GM08714 (cell line): Measurements from ENCODE around the gene GNPTAB.
A peak's percentile ranks its signal among the peaks of the same experiment; 100 is the strongest.
"Not testable (repeated sequence)": the region's sequence is repeated elsewhere in the genome, so short reads cannot be mapped to it uniquely, and the experiment has no call there.

Experiments
- H3K4me3 ChIP-seq: fragments of 200-500 bp; sonication (Bioruptor generic); 2 replicates; pipeline ENCODE4 v1.5.1; 2014; ENCODE audit warnings: mild to moderate bottlenecking, low read length, inconsistent platforms
- ZNF274 ChIP-seq: IDR thresholded peaks from 2 replicates; pipeline ENCODE4 v1.6.1; 2012; ENCODE audit warnings: mild to moderate bottlenecking, low read depth, low read length

The GNPTAB gene

GRCh38 chr12:101858361-101858760 is 27.6 kb upstream of the GNPTAB start:
- no peak overlapping the region for H3K4me3 ChIP-seq
- TF ChIP-seq ZNF274: no peak

- H3K4me3 ChIP-seq: no peak overlapping the region
- no peak for TF ChIP-seq ZNF274
Measured at GRCh38 chr12:101857043-101857558, 26.3 kb upstream of the GNPTAB start.

- H3K4me3 ChIP-seq: not testable (repeated sequence)
Measured at GRCh38 chr12:101856614-101857013, 25.9 kb upstream of the GNPTAB start.

- no peak overlapping the region for H3K4me3 ChIP-seq
- no peak for TF ChIP-seq ZNF274
Measured at GRCh38 chr12:101855976-101856375, 25.2 kb upstream of the GNPTAB start.

GRCh38 chr12:101855364-101855884 is 24.7 kb upstream of the GNPTAB start:
- TF ChIP-seq ZNF274: no peak
- H3K4me3 ChIP-seq: no peak overlapping the region

GRCh38 chr12:101854747-101855146 is 24.0 kb upstream of the GNPTAB start:
- TF ChIP-seq ZNF274: no peak
- H3K4me3 ChIP-seq: no peak overlapping the region

GRCh38 chr12:101852998-101853397 is 22.2 kb upstream of the GNPTAB start:
- no peak for TF ChIP-seq ZNF274
- no peak overlapping the region for H3K4me3 ChIP-seq

- TF ChIP-seq ZNF274: no peak
- H3K4me3 ChIP-seq: no peak overlapping the region
Measured at GRCh38 chr12:101850199-101850598, 19.4 kb upstream of the GNPTAB start.

- H3K4me3 ChIP-seq: no peak overlapping the region
- no peak for TF ChIP-seq ZNF274
Measured at GRCh38 chr12:101847325-101847724, 16.6 kb upstream of the GNPTAB start.

- no peak overlapping the region for H3K4me3 ChIP-seq
- no peak for TF ChIP-seq ZNF274
Measured at GRCh38 chr12:101845137-101845711, 14.5 kb upstream of the GNPTAB start.

- no peak overlapping the region for H3K4me3 ChIP-seq
- no peak for TF ChIP-seq ZNF274
Measured at GRCh38 chr12:101841069-101841468, 10.3 kb upstream of the GNPTAB start.

- H3K4me3 ChIP-seq: peak overlapping the region; percentile 0; the same call in 1 of the 2 replicates
- TF ChIP-seq ZNF274: no peak
Measured at GRCh38 chr12:101839324-101840283, 8.8 kb upstream of the GNPTAB start.

GRCh38 chr12:101838628-101839323 is 8.0 kb upstream of the GNPTAB start:
- TF ChIP-seq ZNF274: no peak
- H3K4me3 ChIP-seq: no peak overlapping the region; the same call in 1 of the 2 replicates

- TF ChIP-seq ZNF274: no peak
- H3K4me3 ChIP-seq: no peak overlapping the region
Measured at GRCh38 chr12:101832030-101832429, 1.3 kb upstream of the GNPTAB start.

- TF ChIP-seq ZNF274: no peak
- peak overlapping the region; percentile 79 for H3K4me3 ChIP-seq
Measured at GRCh38 chr12:101829639-101830366, 956 bp downstream of the GNPTAB start.
